Measurements from ENCODE around the gene BBX.

BBX gene

DNA sequence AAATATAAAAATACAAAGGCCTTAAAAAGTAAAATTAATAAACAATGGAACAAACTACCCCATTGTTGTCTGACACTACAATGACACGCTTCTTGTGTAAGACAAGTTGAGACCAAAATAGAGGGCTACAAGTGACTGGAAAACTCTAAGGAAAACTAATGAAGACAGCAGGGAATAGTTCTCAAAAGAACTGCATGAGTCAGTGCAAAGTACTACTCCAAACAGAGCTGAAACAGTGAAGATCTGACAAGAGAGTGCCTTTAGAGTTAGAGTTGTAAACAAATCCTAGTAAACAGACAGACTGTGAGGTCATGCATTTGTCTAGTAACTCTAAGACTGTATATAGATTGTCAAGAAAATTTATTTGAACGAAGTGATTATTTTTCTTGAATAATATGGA is 233.9 kb downstream of the BBX start:
- DNase-seq, result peak in 1 of 2 experiments; percentile 3

GRCh38 chr3:107757140-107757539 is 234.4 kb downstream of the BBX start:
- TF ChIP-seq GATA1 (IDR thresholded peaks at IDR 0.05; ENCODE audit: low read depth, low read length) (no peak), POLR2A (IDR thresholded peaks at IDR 0.05; ENCODE audit: low read length) (no peak)
- no peak for DNase-seq

More for the DNA sequence above, 233.9 kb downstream of the BBX start:
- TF ChIP-seq POLR2A (IDR thresholded peaks at IDR 0.05; ENCODE audit: low read length) (no peak), GATA1 (IDR thresholded peaks at IDR 0.05; ENCODE audit: low read depth, low read length) (no peak)

GRCh38 chr3:107760144-107760543 is 237.4 kb downstream of the BBX start:
- TF ChIP-seq GATA1 (IDR thresholded peaks at IDR 0.05; ENCODE audit: low read depth, low read length), result no peak
- TF ChIP-seq POLR2A (IDR thresholded peaks at IDR 0.05; ENCODE audit: low read length), result no peak
- DNase-seq, result no peak

- TF ChIP-seq POLR2A (IDR thresholded peaks at IDR 0.05; ENCODE audit: low read length), result no peak
- TF ChIP-seq GATA1 (IDR thresholded peaks at IDR 0.05; ENCODE audit: low read depth, low read length), result no peak
- no peak for DNase-seq
Measured at GRCh38 chr3:107761391-107761790, 238.6 kb downstream of the BBX start.

DNA sequence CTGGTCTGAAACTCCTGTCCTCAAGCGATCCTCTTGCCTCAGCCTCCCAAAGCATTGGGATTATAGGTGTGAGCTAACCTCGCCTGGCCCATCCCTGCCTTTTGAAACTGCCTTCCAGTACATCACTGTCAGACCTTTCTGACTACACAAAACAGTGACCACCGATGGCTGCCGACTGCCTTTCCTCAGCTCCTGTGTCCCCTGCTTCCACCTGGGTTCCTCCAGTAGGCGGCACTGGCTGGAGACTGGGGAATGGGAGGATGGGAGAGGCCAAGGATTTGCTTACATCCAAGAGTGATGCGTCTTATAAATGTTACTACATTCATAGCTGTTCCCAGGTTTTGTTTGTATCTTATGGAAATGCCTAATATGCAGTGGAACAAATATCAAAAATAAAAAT is 242.8 kb downstream of the BBX start:
- TF ChIP-seq GATA1 (IDR thresholded peaks at IDR 0.05; ENCODE audit: low read depth, low read length) (no peak), POLR2A (IDR thresholded peaks at IDR 0.05; ENCODE audit: low read length) (no peak)
- DNase-seq, result no peak

GRCh38 chr3:107767897-107768605 is 245.3 kb downstream of the BBX start:
- DNase-seq, result no peak
- TF ChIP-seq POLR2A (IDR thresholded peaks at IDR 0.05; ENCODE audit: low read length) (no peak), GATA1 (IDR thresholded peaks at IDR 0.05; ENCODE audit: low read depth, low read length) (no peak)

DNA sequence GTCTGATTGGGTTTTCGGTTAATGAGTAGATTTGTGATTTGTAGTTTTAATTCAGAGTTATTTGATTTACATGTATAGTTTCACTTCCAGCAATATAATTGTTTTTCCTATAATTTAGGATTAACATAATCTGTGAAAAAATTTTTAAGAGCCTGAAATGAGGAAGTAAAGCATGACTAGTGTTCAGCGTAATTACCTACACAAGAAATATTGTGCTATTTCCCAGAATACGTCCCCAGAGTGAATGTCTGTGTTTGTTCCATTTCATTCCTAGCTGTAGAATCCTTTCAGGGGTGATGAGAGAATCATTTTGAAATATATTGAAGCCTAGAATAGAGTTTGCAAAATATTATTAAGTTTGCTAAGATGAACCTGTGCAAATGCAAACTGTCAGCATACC is 247.1 kb downstream of the BBX start:
- no peak for DNase-seq

DNA sequence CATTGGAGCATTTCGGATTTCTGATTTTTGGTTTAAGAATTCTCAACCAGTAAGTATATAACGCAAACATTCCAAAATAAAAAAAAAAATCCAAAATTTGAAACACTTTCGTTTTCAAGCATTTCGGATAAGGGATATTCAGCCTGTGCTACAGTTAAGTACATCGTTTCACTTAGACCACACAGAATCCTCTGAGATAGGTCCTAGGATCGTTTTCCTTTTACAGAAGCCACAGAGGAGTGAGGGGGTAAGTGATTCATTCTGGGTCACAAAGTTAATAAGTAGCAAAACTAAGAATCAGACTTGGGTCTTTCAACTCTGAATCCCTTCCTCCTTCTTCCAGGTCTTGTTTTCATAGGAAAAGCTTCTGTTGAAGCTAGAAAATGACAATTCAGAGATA is 249.3 kb downstream of the BBX start:
- no peak for DNase-seq
- TF ChIP-seq GATA1 (IDR thresholded peaks at IDR 0.05; ENCODE audit: low read depth, low read length) (no peak), POLR2A (IDR thresholded peaks at IDR 0.05; ENCODE audit: low read length) (no peak)

More for the DNA sequence above, 247.1 kb downstream of the BBX start:
- no peak for TF ChIP-seq GATA1 (IDR thresholded peaks at IDR 0.05; ENCODE audit: low read depth, low read length)
- no peak for TF ChIP-seq POLR2A (IDR thresholded peaks at IDR 0.05; ENCODE audit: low read length)

DNA sequence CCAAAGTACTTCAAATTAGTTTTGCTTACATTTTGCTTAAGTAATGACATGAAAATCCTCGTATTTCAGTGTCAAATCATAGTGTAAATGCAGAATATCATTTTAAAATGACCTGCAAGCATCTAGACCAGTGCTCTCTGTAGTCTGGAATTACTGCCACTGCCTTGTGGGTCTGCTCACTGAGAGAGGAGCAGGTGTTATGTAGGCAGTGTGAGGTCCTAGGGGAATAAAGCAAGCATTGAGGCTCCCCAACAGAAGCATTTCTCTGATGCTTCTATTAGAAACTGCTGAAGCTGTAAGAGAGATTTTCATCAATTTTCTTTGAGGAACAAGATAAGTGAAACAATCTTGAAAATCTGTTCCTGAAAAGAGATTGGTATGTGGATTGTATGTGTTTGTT is 253.2 kb downstream of the BBX start:
- no peak for TF ChIP-seq GATA1 (IDR thresholded peaks at IDR 0.05; ENCODE audit: low read depth, low read length)
- no peak for TF ChIP-seq POLR2A (IDR thresholded peaks at IDR 0.05; ENCODE audit: low read length)
- DNase-seq, result no peak

DNA sequence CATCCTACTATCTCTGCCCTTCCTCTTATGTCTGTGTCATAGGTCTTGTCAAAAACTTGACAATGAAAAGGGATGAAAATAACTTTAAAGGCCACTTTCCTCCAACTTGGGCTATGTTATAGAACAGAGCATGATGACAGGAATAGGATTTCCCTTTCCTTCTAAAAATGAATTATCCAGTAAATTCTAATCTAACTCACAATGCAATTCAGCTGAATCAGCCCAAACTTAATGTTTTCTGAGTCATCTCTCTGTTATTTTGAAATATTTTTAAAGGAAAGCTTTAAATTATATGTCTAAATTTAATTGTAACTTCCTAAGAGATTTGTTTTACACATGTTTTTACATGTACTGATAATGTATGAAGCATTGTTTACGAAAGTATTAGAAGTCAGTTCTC is 258.5 kb downstream of the BBX start:
- TF ChIP-seq POLR2A (IDR thresholded peaks at IDR 0.05; ENCODE audit: low read length) (no peak), GATA1 (IDR thresholded peaks at IDR 0.05; ENCODE audit: low read depth, low read length) (no peak)
- no peak for DNase-seq

- no peak for DNase-seq
- no peak for TF ChIP-seq POLR2A (IDR thresholded peaks at IDR 0.05; ENCODE audit: low read length)
- no peak for TF ChIP-seq GATA1 (IDR thresholded peaks at IDR 0.05; ENCODE audit: low read depth, low read length)
Measured at GRCh38 chr3:107782054-107782453, 259.3 kb downstream of the BBX start.

DNA sequence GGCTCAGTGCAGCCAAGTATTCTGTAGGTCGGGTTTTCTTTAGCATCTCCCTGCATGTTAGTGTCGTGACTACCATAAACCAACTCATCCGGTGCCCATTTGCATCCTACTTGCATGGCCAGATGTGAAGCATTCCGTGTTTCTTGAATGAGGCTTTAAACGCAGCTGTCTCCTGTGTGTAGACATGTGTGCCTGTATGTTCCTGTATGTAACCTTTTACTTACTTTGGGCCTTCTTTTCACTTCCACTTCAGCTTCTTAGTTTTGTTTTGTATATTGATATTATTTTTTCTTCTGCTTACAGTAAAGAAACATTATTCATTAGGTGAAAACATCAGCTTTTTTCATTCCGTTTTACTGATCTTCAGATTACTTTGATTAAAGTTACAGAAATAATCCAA is 267.9 kb downstream of the BBX start:
- no peak for DNase-seq
- TF ChIP-seq GATA1 (IDR thresholded peaks at IDR 0.05; ENCODE audit: low read depth, low read length) (no peak), POLR2A (IDR thresholded peaks at IDR 0.05; ENCODE audit: low read length) (no peak)

DNA sequence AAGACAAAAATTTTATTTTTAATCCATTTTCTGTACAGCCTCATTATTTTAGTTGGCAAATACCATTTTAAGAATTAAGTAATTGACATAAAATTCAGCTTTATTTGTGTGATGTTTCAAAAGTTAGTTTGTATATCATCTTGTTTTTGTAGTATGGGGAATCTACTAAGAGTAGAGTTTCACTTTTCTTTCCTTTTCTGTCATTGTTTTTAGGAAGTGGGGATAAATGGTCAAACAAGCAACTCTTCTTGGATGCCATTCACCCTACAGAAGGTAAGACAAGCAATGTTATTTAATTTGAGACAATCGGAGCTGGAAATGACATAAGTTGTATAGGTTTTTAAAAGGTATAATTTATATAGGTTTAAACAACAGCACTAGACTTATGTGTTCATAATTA is 268.3 kb downstream of the BBX start:
- no peak for DNase-seq
- TF ChIP-seq GATA1 (IDR thresholded peaks at IDR 0.05; ENCODE audit: low read depth, low read length), result no peak
- no peak for TF ChIP-seq POLR2A (IDR thresholded peaks at IDR 0.05; ENCODE audit: low read length)

DNA sequence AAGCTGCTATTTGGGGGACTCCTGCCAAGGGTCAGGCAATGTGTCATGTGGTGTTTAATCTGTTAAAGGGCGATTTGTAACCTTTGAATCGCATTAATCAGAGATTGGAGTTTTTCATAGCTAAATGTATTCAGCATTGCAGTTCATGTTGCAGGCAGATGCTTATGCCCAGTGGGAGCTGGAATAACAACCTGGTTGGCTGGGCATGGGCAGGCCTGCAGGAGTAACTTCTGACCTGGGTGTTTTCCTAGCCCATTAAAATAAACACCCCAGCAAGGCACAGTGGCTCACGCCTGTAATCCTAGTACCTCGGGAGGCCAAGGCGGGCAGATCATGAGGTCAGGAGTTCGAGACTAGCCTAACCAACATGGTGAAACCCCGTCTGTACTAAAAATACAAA is 268.7 kb downstream of the BBX start:
- TF ChIP-seq POLR2A (IDR thresholded peaks at IDR 0.05; ENCODE audit: low read length) (no peak), GATA1 (IDR thresholded peaks at IDR 0.05; ENCODE audit: low read depth, low read length) (no peak)
- DNase-seq, result no peak

GRCh38 chr3:107794664-107795443 is 272.1 kb downstream of the BBX start:
- TF ChIP-seq GATA1 (IDR thresholded peaks at IDR 0.05; ENCODE audit: low read depth, low read length) (no peak), POLR2A (IDR thresholded peaks at IDR 0.05; ENCODE audit: low read length) (no peak)
- no peak for DNase-seq
